Measurements from ENCODE around the gene TLR6. TPM values are rescaled to one million over a fixed set of nuclear protein-coding genes. Genes with fewer than 3 reads are reported as not detected.

TLR6 gene
- total RNA-seq, 1 experiment from 2014 or later = 0.03 TPM

GRCh38 chr4:38870098-38870808 lies 13.6 kb upstream of the TLR6 start:
- in situ Hi-C loops (cut with HindIII; ENCODE audit: low sequenced_read_pairs) = no loop called here
- DNase-seq (ENCODE audit: low spot score) = no peak

- no peak for DNase-seq (ENCODE audit: low spot score)
- in situ Hi-C loops (cut with HindIII; ENCODE audit: low sequenced_read_pairs) = no loop called here
These were observed 12.9 kb upstream of the TLR6 start for GRCh38 chr4:38869511-38869910.

GRCh38 chr4:38868059-38868960 lies 11.7 kb upstream of the TLR6 start:
- no peak for DNase-seq (ENCODE audit: low spot score)
- in situ Hi-C loops (cut with HindIII; ENCODE audit: low sequenced_read_pairs) = no loop called here

- DNase-seq (ENCODE audit: low spot score) = no peak
- in situ Hi-C loops (cut with HindIII; ENCODE audit: low sequenced_read_pairs) = no loop called here
These were observed 11.0 kb upstream of the TLR6 start, which contains the start of gene FAM114A1 for GRCh38 chr4:38867478-38868058. Gene FAM114A1 (plus strand): TSS chr4:38867806. CDS start chr4:38878079, 10,273 bp downstream.

- DNase-seq (ENCODE audit: low spot score) = no peak
- in situ Hi-C loops (cut with HindIII; ENCODE audit: low sequenced_read_pairs) = no loop called here
These were observed 10.4 kb upstream of the TLR6 start for GRCh38 chr4:38866973-38867477.

GRCh38 chr4:38865445-38865844 lies 8.8 kb upstream of the TLR6 start:
- DNase-seq (ENCODE audit: low spot score) = no peak
- in situ Hi-C loops (cut with HindIII; ENCODE audit: low sequenced_read_pairs) = no loop called here

- no peak for DNase-seq (ENCODE audit: low spot score)
- in situ Hi-C loops (cut with HindIII; ENCODE audit: low sequenced_read_pairs) = no loop called here
These were observed 5.2 kb upstream of the TLR6 start for GRCh38 chr4:38861791-38862190.

- in situ Hi-C loops (cut with HindIII; ENCODE audit: low sequenced_read_pairs) = no loop called here
These were observed 4.3 kb upstream of the TLR6 start for GRCh38 chr4:38860788-38861424.

GRCh38 chr4:38859501-38859900 lies 2.9 kb upstream of the TLR6 start:
- in situ Hi-C loops (cut with HindIII; ENCODE audit: low sequenced_read_pairs) = no loop called here
- DNase-seq (ENCODE audit: low spot score) = no peak

More at GRCh38 chr4:38860788-38861424, 4.3 kb upstream of the TLR6 start:
- DNase-seq (ENCODE audit: low spot score) = no peak

GRCh38 chr4:38858097-38858420 lies 1.4 kb upstream of the TLR6 start:
- in situ Hi-C loops (cut with HindIII; ENCODE audit: low sequenced_read_pairs) = no loop called here
- no peak for DNase-seq (ENCODE audit: low spot score)

GRCh38 chr4:38857354-38858096 lies 908 bp upstream of the TLR6 start:
- DNase-seq (ENCODE audit: low spot score) = no peak
- in situ Hi-C loops (cut with HindIII; ENCODE audit: low sequenced_read_pairs) = no loop called here

- in situ Hi-C loops (cut with HindIII; ENCODE audit: low sequenced_read_pairs) = no loop called here
These were observed 571 bp downstream of the TLR6 start for GRCh38 chr4:38856046-38856445.

GRCh38 chr4:38855466-38855865 lies 1.2 kb downstream of the TLR6 start:
- no peak for DNase-seq (ENCODE audit: low spot score)
- in situ Hi-C loops (cut with HindIII; ENCODE audit: low sequenced_read_pairs) = no loop called here

More at GRCh38 chr4:38856046-38856445, 571 bp downstream of the TLR6 start:
- DNase-seq (ENCODE audit: low spot score) = no peak

GRCh38 chr4:38846015-38846414 lies 10.6 kb downstream of the TLR6 start:
- DNase-seq (ENCODE audit: low spot score) = no peak
- in situ Hi-C loops (cut with HindIII; ENCODE audit: low sequenced_read_pairs) = no loop called here

- in situ Hi-C loops (cut with HindIII; ENCODE audit: low sequenced_read_pairs) = no loop called here
- no peak for DNase-seq (ENCODE audit: low spot score)
These were observed 13.6 kb downstream of the TLR6 start for GRCh38 chr4:38842994-38843393.

GRCh38 chr4:38837849-38838248 lies 18.8 kb downstream of the TLR6 start:
- in situ Hi-C loops (cut with HindIII; ENCODE audit: low sequenced_read_pairs) = no loop called here

GRCh38 chr4:38837334-38837733 lies 19.3 kb downstream of the TLR6 start:
- DNase-seq (ENCODE audit: low spot score) = no peak
- in situ Hi-C loops (cut with HindIII; ENCODE audit: low sequenced_read_pairs) = no loop called here

More at GRCh38 chr4:38837849-38838248, 18.8 kb downstream of the TLR6 start:
- no peak for DNase-seq (ENCODE audit: low spot score)

GRCh38 chr4:38834570-38834969 lies 22.0 kb downstream of the TLR6 start:
- in situ Hi-C loops (cut with HindIII; ENCODE audit: low sequenced_read_pairs) = no loop called here
- no peak for DNase-seq (ENCODE audit: low spot score)
